GM23338 (cell line): ENCODE measurements around the gene KCNIP1. TPM values are rescaled to one million over a fixed set of nuclear protein-coding genes. Genes with fewer than 3 reads are reported as not detected.

Experiments used
- ATAC-seq: fragments of 200-7000 bp; cut with Tn5 transposase; 3 replicates; pipeline ENCODE4 v1.9.1; 2020
- DNase-seq: peaks from one replicate; pipeline ENCODE4 v3.0.0-alpha.2; 2015; ENCODE audit warnings: low spot score
- H2AFZ ChIP-seq: fragments of 200-600 bp; sonication (generic); 2 replicates; pipeline ENCODE4 v1.8.0; 2016; ENCODE audit warnings: antibody characterized with exemption, mild to moderate bottlenecking, moderate library complexity
- H3F3A ChIP-seq: fragments of 200-600 bp; sonication (generic); replicated peaks from 2 replicates; pipeline ENCODE4 v1.8.0; 2017; ENCODE audit warnings: antibody characterized with exemption, mixed run types, low read depth
- H3K27ac ChIP-seq: fragments of 200-600 bp; sonication (generic); 2 replicates; pipeline ENCODE4 v1.6.1; 2016; ENCODE audit warnings: low read depth
- H3K27me3 ChIP-seq: fragments of 200-600 bp; sonication (generic); 2 replicates; pipeline ENCODE4 v1.8.0; 2016; ENCODE audit warnings: mild to moderate bottlenecking, mixed run types, moderate library complexity; ENCODE audit not compliant: insufficient read depth
- H3K36me3 ChIP-seq: fragments of 200-600 bp; sonication (generic); 2 replicates; pipeline ENCODE4 v1.8.0; 2016; ENCODE audit warnings: mild to moderate bottlenecking; ENCODE audit not compliant: insufficient read depth
- H3K4me1 ChIP-seq: fragments of 200-600 bp; sonication (generic); 2 replicates; pipeline ENCODE4 v1.8.0; 2016; ENCODE audit warnings: mild to moderate bottlenecking, moderate library complexity; ENCODE audit not compliant: insufficient read depth
- H3K4me2 ChIP-seq: fragments of 200-600 bp; sonication (generic); 2 replicates; pipeline ENCODE4 v1.7.1; 2017; ENCODE audit warnings: mixed run types
- H3K4me3 ChIP-seq: fragments of 200-600 bp; sonication (generic); 2 replicates; pipeline ENCODE4 v1.6.1; 2016; ENCODE audit warnings: mixed run types
- H3K79me2 ChIP-seq: fragments of 200-600 bp; sonication (generic); replicated peaks from 2 replicates; pipeline ENCODE4 v1.8.0; 2017; ENCODE audit warnings: mild to moderate bottlenecking; ENCODE audit not compliant: insufficient read depth
- H3K9me2 ChIP-seq: fragments of 200-600 bp; sonication (generic); 2 replicates; pipeline ENCODE4 v1.8.0; 2017; ENCODE audit not compliant: insufficient read depth
- H4K20me1 ChIP-seq: fragments of 200-600 bp; sonication (generic); replicated peaks from 2 replicates; pipeline ENCODE4 v1.8.0; 2017; ENCODE audit warnings: mild to moderate bottlenecking; ENCODE audit not compliant: insufficient read depth
- H3K27ac Mint-ChIP-seq: 2 replicates; pipeline ENCODE4 v1.8.0; 2020; ENCODE audit warnings: inconsistent platforms, mild to moderate bottlenecking, moderate library complexity, mixed read lengths
- H3K27me3 Mint-ChIP-seq: 3 replicates; pipeline ENCODE4 v1.8.0; 2022; ENCODE audit warnings: low read depth, mild to moderate bottlenecking, moderate library complexity, mixed read lengths, inconsistent platforms; ENCODE audit not compliant: insufficient read depth, poor library complexity
- H3K36me3 Mint-ChIP-seq: 3 replicates; pipeline ENCODE4 v1.8.0; 2021; ENCODE audit warnings: low read depth, mild to moderate bottlenecking, inconsistent platforms, moderate library complexity, mixed read lengths
- H3K4me1 Mint-ChIP-seq: 3 replicates; pipeline ENCODE4 v1.8.0; 2020; ENCODE audit warnings: mild to moderate bottlenecking, inconsistent platforms, mixed read lengths
- H3K4me3 Mint-ChIP-seq: 3 replicates; pipeline ENCODE4 v1.8.0; 2021; ENCODE audit warnings: moderate library complexity, mild to moderate bottlenecking, inconsistent platforms, mixed read lengths
- H3K9me3 Mint-ChIP-seq: 3 replicates; pipeline ENCODE4 v1.8.0; 2020; ENCODE audit warnings: moderate library complexity, mild to moderate bottlenecking, inconsistent platforms, mixed read lengths
- CTCF ChIP-seq, 2 experiments: fragments of 200-600 bp in 1 of 2; sonication (generic) in 1 of 2; conservative IDR thresholded peaks; 2 replicates each; pipeline versions ENCODE4 v1.5.1 to v1.6.1; 2016 to 2017; ENCODE audit warnings: antibody characterized with exemption in 2 of 2, low read depth in 2 of 2, mild to moderate bottlenecking in 2 of 2, moderate library complexity in 1 of 2
- ETS1 ChIP-seq: IDR thresholded peaks from 2 replicates; pipeline ENCODE4 v1.6.1; 2016; ENCODE audit warnings: antibody characterized with exemption
- JUNB ChIP-seq: IDR thresholded peaks from one replicate; pipeline ENCODE4 v1.6.1; 2016; ENCODE audit warnings: antibody characterized with exemption; ENCODE audit not compliant: unreplicated experiment
- ZNF331 ChIP-seq: fragments of 250-450 bp; sonication (Bioruptor Pico); IDR thresholded peaks from 2 replicates; pipeline ENCODE4 v1.5.0; 2020; ENCODE audit warnings: low read depth, mild to moderate bottlenecking, moderate library complexity
- ZNF462 ChIP-seq: fragments of 250-450 bp; sonication (Bioruptor Pico); IDR thresholded peaks from 2 replicates; pipeline ENCODE4 v1.5.0; 2020; ENCODE audit warnings: mild to moderate bottlenecking, moderate library complexity
- polyA plus RNA-seq: library from polyadenylated mRNA; unstranded; fragments of >200 nt; fragmentation: Nextera tagmentation; extraction: Ambion mirVana; gene quantifications from 2 replicates; pipeline ENCODE4 v1.2.1, GENCODE V29; 2016
- total RNA-seq: library from RNA; depleted of rRNA; stranded (reverse); fragments of >200 nt; shearing (Covaris generic); gene quantifications from 2 replicates; pipeline ENCODE4 v1.2.3, GENCODE V29; 2014

KCNIP1 gene
- total and polyA plus RNA-seq, 2 experiments from 2014 or later: 0.31 to 0.87 TPM

- no peak for ATAC-seq
- peaks cover 8% of the 10 kb centered on the region for H3K27me3 Mint-ChIP-seq
- Histone ChIP-seq H3K4me3 (no peak overlapping the region), H3K79me2 (no peaks in the 10 kb centered on the region), H3K4me2 (no peak overlapping the region), H2AFZ (no peak overlapping the region), H3F3A (no peaks in the 10 kb centered on the region), H3K27me3 (no peaks in the 10 kb centered on the region), H3K27ac (no peak overlapping the region), H3K9me2 (no peaks in the 10 kb centered on the region), H4K20me1 (no peaks in the 10 kb centered on the region), H3K36me3 (no peaks in the 10 kb centered on the region), H3K4me1 (no peaks in the 10 kb centered on the region)
- no peak overlapping the region for H3K27ac Mint-ChIP-seq
- peaks cover 3% of the 10 kb centered on the region; the same call in 2 of the 3 replicates for H3K4me1 Mint-ChIP-seq
- H3K4me3 Mint-ChIP-seq: no peak overlapping the region
- no peak for DNase-seq
- H3K9me3 Mint-ChIP-seq: peaks cover 19% of the 10 kb centered on the region
- TF ChIP-seq ZNF331 (CRISPR knock-in tag) (no peak), JUNB (no peak), ETS1 (no peak), CTCF (conservative IDR thresholded peaks at IDR 0.05; ENCODE audit: low read depth in 2 of 2) (no peak), ZNF462 (CRISPR knock-in tag) (no peak)
- peaks cover 8% of the 10 kb centered on the region for H3K36me3 Mint-ChIP-seq
Observed at GRCh38 chr5:170716396-170716795, 212.6 kb downstream of the KCNIP1 start.
